ENCODE data around the gene DNAJC16. TPM values are rescaled to one million over a fixed set of nuclear protein-coding genes. Genes with fewer than 3 reads are reported as not detected.

Gene DNAJC16
- total RNA-seq, 4 donors from 2014 or later = 20.8 to 64.4 (median 31.8) TPM

GRCh38 chr1:15522551-15522950 is 4.1 kb upstream of the DNAJC16 start:
- Histone ChIP-seq H3K27me3 (no peaks in the 10 kb centered on the region), H3K36me3 (peaks cover 0 to 6% (median 0%) of the 10 kb centered on the region in 3 donors), H3K9me3 (no peaks in the 10 kb centered on the region), H3K4me3 (no peak overlapping the region), H3K27ac (no peak overlapping the region), H3K4me1 (peaks cover 0 to 24% (median 5%) of the 10 kb centered on the region in 4 donors)
- no peak for TF ChIP-seq CTCF (IDR thresholded peaks at IDR 0.05)
- no peak for TF ChIP-seq POLR2A (IDR thresholded peaks at IDR 0.05)
- DNase-seq = peak in 1 of 3 donors; percentile 43

- TF ChIP-seq CTCF (IDR thresholded peaks at IDR 0.05) (no peak), POLR2A (IDR thresholded peaks at IDR 0.05) (no peak)
- H3K9me3 ChIP-seq = no peaks in the 10 kb centered on the region
- H3K4me1 ChIP-seq = peaks cover 0 to 31% (median 5%) of the 10 kb centered on the region in 4 donors
- peak overlapping the region; percentile 74 to 78 (median 76) for H3K4me3 ChIP-seq
- H3K36me3 ChIP-seq = no peaks in the 10 kb centered on the region
- peak in 1 of 3 donors; percentile 42 for DNase-seq
- no peaks in the 10 kb centered on the region for H3K27me3 ChIP-seq
- H3K27ac ChIP-seq = peak overlapping the region; percentile 93 to 99 (median 96)
Measured at GRCh38 chr1:15523104-15524020, 3.3 kb upstream of the DNAJC16 start.

- Histone ChIP-seq H3K27me3 (no peaks in the 10 kb centered on the region), H3K36me3 (no peaks in the 10 kb centered on the region), H3K4me1 (peaks cover 0 to 31% (median 5%) of the 10 kb centered on the region in 4 donors), H3K4me3 (peak within 1 kb of the TSS; percentile 74 to 78 (median 76)), H3K9me3 (no peaks in the 10 kb centered on the region), H3K27ac (peak within 1 kb of the TSS; percentile 93 to 99 (median 96))
- TF ChIP-seq POLR2A (IDR thresholded peaks at IDR 0.05) (peak in 1 of 2 donors; percentile 88), CTCF (IDR thresholded peaks at IDR 0.05) (peak in 1 of 6 experiments; percentile 10)
- no peak for DNase-seq
Measured at GRCh38 chr1:15524021-15524282, 2.7 kb upstream of the DNAJC16 start, which contains the start of gene CASP9. CASP9 (minus strand) TSS chr1:15524215; CDS start chr1:15524200, 15 bp downstream.

- TF ChIP-seq POLR2A (IDR thresholded peaks at IDR 0.05) (no peak), CTCF (IDR thresholded peaks at IDR 0.05) (no peak)
- Histone ChIP-seq H3K27me3 (no peaks in the 10 kb centered on the region), H3K4me1 (peaks cover 0 to 31% (median 5%) of the 10 kb centered on the region in 4 donors), H3K36me3 (no peaks in the 10 kb centered on the region), H3K9me3 (no peaks in the 10 kb centered on the region), H3K4me3 (peak overlapping the region; percentile 74 to 78 (median 76)), H3K27ac (peak overlapping the region; percentile 93 to 99 (median 96))
- DNase-seq = peak; percentile 100
Measured at GRCh38 chr1:15524283-15525049, 2.2 kb upstream of the DNAJC16 start.

Measured in Peyer's patch (tissue), 4 donors.